DND-41 (cell line): Measurements from ENCODE around the gene ECT2L.

Source experiments
- ATAC-seq: fragments of 200-7000 bp; cut with Tn5 transposase; 3 replicates; pipeline ENCODE4 v1.9.1; 2021; ENCODE audit warnings: low read depth; ENCODE audit not compliant: insufficient read depth
- DNase-seq: peaks from one replicate; pipeline ENCODE4 v3.0.0-alpha.2; 2020
- H2AFZ ChIP-seq: 2 replicates; pipeline ENCODE4 v1.6.0; 2012; ENCODE audit warnings: low read depth, low read length
- H3K27ac ChIP-seq: 2 replicates; pipeline ENCODE4 v1.5.1; 2012; ENCODE audit warnings: low read length, inconsistent platforms
- H3K27me3 ChIP-seq: fragments of 200-600 bp; sonication (generic); 2 replicates; pipeline ENCODE4 v1.6.0; 2012; ENCODE audit warnings: low read length, mild to moderate bottlenecking, inconsistent platforms; ENCODE audit not compliant: insufficient read depth, poor library complexity
- H3K36me3 ChIP-seq: 2 replicates; pipeline ENCODE4 v1.5.1; 2012; ENCODE audit warnings: low read length, inconsistent platforms; ENCODE audit not compliant: insufficient read depth
- H3K4me1 ChIP-seq: 2 replicates; pipeline ENCODE4 v1.5.1; 2012; ENCODE audit warnings: mild to moderate bottlenecking, low read length; ENCODE audit not compliant: insufficient read depth
- H3K4me2 ChIP-seq: 2 replicates; pipeline ENCODE4 v1.6.0; 2012; ENCODE audit warnings: mild to moderate bottlenecking, moderate library complexity, low read length, inconsistent platforms; ENCODE audit not compliant: insufficient read depth
- H3K4me3 ChIP-seq, 2 experiments: fragments of 200-600 bp in 1 of 2; shearing (Covaris generic) in 1 of 2; 2 replicates each; pipeline ENCODE4 v1.5.1; 2012 to 2016; ENCODE audit warnings: inconsistent platforms in 2 of 2, low read length in 2 of 2, mild to moderate bottlenecking in 2 of 2, low read depth in 1 of 2, moderate library complexity in 1 of 2
- H3K79me2 ChIP-seq: 2 replicates; pipeline ENCODE4 v1.6.0; 2012; ENCODE audit warnings: low read length, inconsistent platforms; ENCODE audit not compliant: insufficient read depth
- H3K9ac ChIP-seq: 2 replicates; pipeline ENCODE4 v1.6.0; 2012; ENCODE audit warnings: low read depth, mild to moderate bottlenecking, inconsistent platforms, low read length, moderate library complexity
- H3K9me3 ChIP-seq: 2 replicates; pipeline ENCODE4 v1.5.1; 2012; ENCODE audit warnings: low read length, moderate library complexity, mild to moderate bottlenecking, inconsistent platforms; ENCODE audit not compliant: insufficient read depth, severe bottlenecking
- H4K20me1 ChIP-seq: 2 replicates; pipeline ENCODE4 v1.6.0; 2012; ENCODE audit warnings: low read length; ENCODE audit not compliant: insufficient read depth
- CTCF ChIP-seq: IDR thresholded peaks from 2 replicates; pipeline ENCODE4 v1.5.1; 2012; ENCODE audit warnings: borderline replicate concordance, low read length, moderate library complexity, mild to moderate bottlenecking; ENCODE audit not compliant: poor library complexity, severe bottlenecking; ENCODE audit errors: extremely low read depth
- EZH2 ChIP-seq: IDR thresholded peaks from 3 replicates; pipeline ENCODE4 v1.6.1; 2012; ENCODE audit warnings: borderline replicate concordance, low read depth, mild to moderate bottlenecking, moderate library complexity, low read length, inconsistent platforms; ENCODE audit not compliant: severe bottlenecking

ECT2L gene

DNA sequence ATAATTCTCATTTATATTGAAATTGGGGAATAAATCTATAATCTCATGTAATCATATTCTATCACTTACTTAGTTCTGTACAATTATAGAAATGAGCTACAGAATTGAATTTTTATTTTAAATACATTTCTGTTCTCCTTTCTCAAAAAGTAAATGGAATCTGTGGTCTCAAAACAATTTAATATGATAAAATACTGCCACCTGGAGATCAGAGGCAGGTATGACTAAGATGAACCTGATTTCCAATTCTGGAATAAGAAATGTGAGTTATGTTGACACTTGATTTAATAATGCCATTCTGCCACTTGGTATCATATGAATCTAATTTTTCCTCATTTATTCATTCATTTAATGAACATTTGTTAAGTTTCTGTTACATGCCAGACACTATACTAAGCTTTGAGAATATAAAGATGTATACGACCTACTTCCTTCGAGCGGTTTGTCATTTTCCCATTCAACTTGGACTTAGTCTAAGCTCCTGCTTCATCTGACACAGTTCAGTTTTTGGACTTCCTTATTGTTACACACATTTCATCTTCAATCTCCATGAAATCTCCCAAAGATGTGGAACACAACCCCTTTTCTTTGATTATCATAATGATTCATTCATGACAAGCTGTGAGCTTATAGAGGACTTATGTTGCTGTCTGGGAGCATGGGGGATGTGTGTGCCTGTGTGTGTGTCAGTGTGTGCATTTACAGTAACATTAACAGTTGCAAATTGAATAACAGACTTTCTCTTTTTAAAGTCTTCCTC lies 29.8 kb upstream of the ECT2L start:
- Histone ChIP-seq H3K9ac (no peak overlapping the region), H3K27ac (no peak overlapping the region), H2AFZ (no peak overlapping the region), H3K36me3 (no peaks in the 10 kb centered on the region), H3K27me3 (no peaks in the 10 kb centered on the region), H3K4me3 (no peak overlapping the region), H3K9me3 (no peaks in the 10 kb centered on the region), H3K4me2 (no peak overlapping the region), H4K20me1 (no peaks in the 10 kb centered on the region), H3K4me1 (no peaks in the 10 kb centered on the region), H3K79me2 (no peaks in the 10 kb centered on the region)
- ATAC-seq = 0 out of 3 replicates have a peak, but pooled peaks have one; percentile 55
- TF ChIP-seq CTCF = peak; percentile 75
- no peak for TF ChIP-seq EZH2
- DNase-seq = no peak

- Histone ChIP-seq H3K36me3 (no peaks in the 10 kb centered on the region), H3K9me3 (no peaks in the 10 kb centered on the region), H2AFZ (no peak overlapping the region), H4K20me1 (no peaks in the 10 kb centered on the region), H3K79me2 (peaks cover 11% of the 10 kb centered on the region), H3K4me3 (no peak overlapping the region), H3K27ac (no peak overlapping the region), H3K4me1 (peaks cover 15% of the 10 kb centered on the region), H3K4me2 (no peak overlapping the region), H3K27me3 (no peaks in the 10 kb centered on the region), H3K9ac (no peak overlapping the region)
- ATAC-seq = no peak
- no peak for TF ChIP-seq EZH2
- no peak for TF ChIP-seq CTCF
- DNase-seq = no peak
These were observed 26.7 kb upstream of the ECT2L start for GRCh38 chr6:138769102-138769676.

- DNase-seq (no peak), ATAC-seq (0 out of 3 replicates have a peak, but pooled peaks have one; percentile 0)
These were observed 23.2 kb upstream of the ECT2L start for GRCh38 chr6:138772596-138773176.

More at GRCh38 chr6:138772596-138773176, 23.2 kb upstream of the ECT2L start:
- H3K9ac ChIP-seq = peak overlapping the region; percentile 63
- no peaks in the 10 kb centered on the region for H3K36me3 ChIP-seq
- H4K20me1 ChIP-seq = no peaks in the 10 kb centered on the region
- H2AFZ ChIP-seq = peak overlapping the region; percentile 89
- no peaks in the 10 kb centered on the region for H3K9me3 ChIP-seq
- peak overlapping the region; percentile 86 for H3K4me2 ChIP-seq
- H3K27me3 ChIP-seq = no peaks in the 10 kb centered on the region
- peak overlapping the region; percentile 98 for H3K27ac ChIP-seq
- H3K4me1 ChIP-seq = peaks cover 28% of the 10 kb centered on the region
- peaks cover 16% of the 10 kb centered on the region for H3K79me2 ChIP-seq
- H3K4me3 ChIP-seq = peak overlapping the region; percentile 49 to 86; a peak in 3 of 4 replicates
- TF ChIP-seq EZH2 (no peak), CTCF (no peak)
